Tibial nerve (tissue), 4 donors: ENCODE measurements around the gene ZNF280B. TPM values are rescaled to one million over a fixed set of nuclear protein-coding genes. Genes with fewer than 3 reads are reported as not detected.

ENCODE experiments used
- DNase-seq, 2 donors: peaks; one replicate each; pipeline ENCODE4 v3.0.0-alpha.2; 2019; ENCODE audit warnings: low spot score in 2 of 2
- H3K27ac ChIP-seq, 4 donors: fragments of 200-600 bp; sonication (generic) in 3 of 4; one replicate each; pipeline ENCODE4 v1.5.1; 2017 to 2019; ENCODE audit warnings: mild to moderate bottlenecking in 1 of 4
- H3K27me3 ChIP-seq, 2 donors: fragments of 200-600 bp; sonication (generic) in 1 of 2; one replicate each; pipeline versions ENCODE4 v1.5.1 to v1.6.0; 2017 to 2019
- H3K36me3 ChIP-seq, 3 donors: fragments of 200-600 bp; sonication (generic); one replicate each; pipeline ENCODE4 v1.5.1; 2018 to 2019
- H3K4me1 ChIP-seq, 4 donors: fragments of 200-600 bp; sonication (generic) in 3 of 4; one replicate each; pipeline ENCODE4 v1.5.1; 2017 to 2019
- H3K4me3 ChIP-seq, 4 donors: fragments of 200-600 bp; sonication (generic) in 3 of 4; one replicate each; pipeline ENCODE4 v1.5.1; 2017 to 2019; ENCODE audit warnings: mild to moderate bottlenecking in 1 of 4, moderate library complexity in 1 of 4
- H3K9me3 ChIP-seq, 4 donors: fragments of 200-600 bp; sonication (generic) in 3 of 4; one replicate each; pipeline ENCODE4 v1.5.1; 2017 to 2019
- CTCF ChIP-seq, 5 experiments: fragments of 200-600 bp in 3 of 5; fragments of 450-650 bp in 2 of 5; sonication (generic) in 3 of 5; IDR thresholded peaks; one replicate each; pipeline ENCODE4 v1.5.1; 2016 to 2019; ENCODE audit warnings: antibody characterized with exemption in 5 of 5, mild to moderate bottlenecking in 3 of 5, moderate library complexity in 2 of 5
- EP300 ChIP-seq, 2 donors: sonication (generic); formaldehyde crosslinking; IDR thresholded peaks; one replicate each; pipeline ENCODE4 v1.6.1; 2017; ENCODE audit warnings: antibody characterized with exemption in 2 of 2, mild to moderate bottlenecking in 1 of 2
- POLR2A ChIP-seq, 2 donors: fragments of 450-650 bp; IDR thresholded peaks; one replicate each; pipeline ENCODE4 v1.6.1; 2017; ENCODE audit warnings: antibody characterized with exemption in 2 of 2, mild to moderate bottlenecking in 2 of 2, moderate library complexity in 2 of 2
- WGBS, 2 donors: methylation state at CpG; one replicate each; pipeline ENCODE4 v1.1.5; 2018; 5-methylcytosine and 5-hydroxymethylcytosine counted together
- total RNA-seq, 4 donors: library from RNA; depleted of rRNA; stranded (reverse); fragments of >200 nt; gene quantifications; one replicate each; pipeline ENCODE4 v1.1.0, GENCODE V29; 2016

Gene ZNF280B
- total RNA-seq, 4 donors from 2014 or later = under 0.01 to 0.44 (median 0.30) TPM; not detected in 1

GRCh38 chr22:22546490-22546889 is 37.9 kb upstream of the ZNF280B start:
- no peaks in the 10 kb centered on the region for H3K36me3 ChIP-seq
- 74 to 76% methylated on average over 5 of the region's 5 CpGs for WGBS, 2 donors
- no peak overlapping the region for H3K4me3 ChIP-seq
- DNase-seq = peak in 1 of 2 donors; percentile 17
- no peaks in the 10 kb centered on the region for H3K27me3 ChIP-seq
- TF ChIP-seq POLR2A (IDR thresholded peaks at IDR 0.05) (no peak), CTCF (IDR thresholded peaks at IDR 0.05) (no peak), EP300 (IDR thresholded peaks at IDR 0.05) (no peak)
- H3K27ac ChIP-seq = no peak overlapping the region
- H3K9me3 ChIP-seq = no peaks in the 10 kb centered on the region
- no peaks in the 10 kb centered on the region for H3K4me1 ChIP-seq

GRCh38 chr22:22545084-22545483 is 36.5 kb upstream of the ZNF280B start:
- 83 to 92% methylated on average over 2 of the region's 2 CpGs for WGBS, 2 donors
- H3K4me1 ChIP-seq = no peaks in the 10 kb centered on the region
- H3K36me3 ChIP-seq = no peaks in the 10 kb centered on the region
- TF ChIP-seq CTCF (IDR thresholded peaks at IDR 0.05) (no peak), EP300 (IDR thresholded peaks at IDR 0.05) (no peak), POLR2A (IDR thresholded peaks at IDR 0.05) (no peak)
- H3K4me3 ChIP-seq = no peak overlapping the region
- H3K27me3 ChIP-seq = no peaks in the 10 kb centered on the region
- no peak overlapping the region for H3K27ac ChIP-seq
- DNase-seq = no peak
- H3K9me3 ChIP-seq = no peaks in the 10 kb centered on the region

GRCh38 chr22:22538226-22538989 is 29.9 kb upstream of the ZNF280B start:
- no peaks in the 10 kb centered on the region for H3K4me1 ChIP-seq
- no peak for DNase-seq
- H3K27me3 ChIP-seq = no peaks in the 10 kb centered on the region
- 75 to 85% methylated on average over 7 of the region's 7 CpGs for WGBS, 2 donors
- H3K4me3 ChIP-seq = no peak overlapping the region
- no peaks in the 10 kb centered on the region for H3K9me3 ChIP-seq
- TF ChIP-seq EP300 (IDR thresholded peaks at IDR 0.05) (no peak), POLR2A (IDR thresholded peaks at IDR 0.05) (no peak), CTCF (IDR thresholded peaks at IDR 0.05) (no peak)
- no peak overlapping the region for H3K27ac ChIP-seq
- H3K36me3 ChIP-seq = no peaks in the 10 kb centered on the region

- Histone ChIP-seq H3K4me3 (no peak overlapping the region), H3K27ac (no peak overlapping the region), H3K27me3 (no peaks in the 10 kb centered on the region), H3K36me3 (no peaks in the 10 kb centered on the region), H3K9me3 (no peaks in the 10 kb centered on the region), H3K4me1 (no peaks in the 10 kb centered on the region)
- TF ChIP-seq EP300 (IDR thresholded peaks at IDR 0.05) = no peak
- no peak for TF ChIP-seq POLR2A (IDR thresholded peaks at IDR 0.05)
- TF ChIP-seq CTCF (IDR thresholded peaks at IDR 0.05) = no peak
- no peak for DNase-seq
- WGBS, 2 donors = 35 to 38% methylated on average over 1 of the region's 1 CpG
Measured at GRCh38 chr22:22536916-22537315, 28.4 kb upstream of the ZNF280B start.

- Histone ChIP-seq H3K27ac (no peak overlapping the region), H3K36me3 (no peaks in the 10 kb centered on the region), H3K9me3 (no peaks in the 10 kb centered on the region), H3K4me1 (no peaks in the 10 kb centered on the region), H3K4me3 (no peak overlapping the region), H3K27me3 (no peaks in the 10 kb centered on the region)
- WGBS, 2 donors = 80 to 82% methylated on average over 6 of the region's 6 CpGs
- DNase-seq = no peak
- TF ChIP-seq CTCF (IDR thresholded peaks at IDR 0.05) = no peak
- no peak for TF ChIP-seq EP300 (IDR thresholded peaks at IDR 0.05)
- TF ChIP-seq POLR2A (IDR thresholded peaks at IDR 0.05) = no peak
Measured at GRCh38 chr22:22536515-22536914, 28.0 kb upstream of the ZNF280B start.
